WERI-Rb-1 (cell line): Measurements from ENCODE around the gene GRIPAP1.
"Not testable (repeated sequence)": the region's sequence is repeated elsewhere in the genome, so short reads cannot be mapped to it uniquely, and the experiment has no call there.

ENCODE experiments used
- DNase-seq: peaks from one replicate; pipeline ENCODE4 v3.0.0-alpha.2; 2020
- H3K27ac ChIP-seq: fragments of 250-450 bp; sonication (Bioruptor Pico); 2 replicates; pipeline ENCODE4 v1.5.1; 2020; ENCODE audit warnings: mild to moderate bottlenecking, moderate library complexity
- H3K27me3 ChIP-seq: fragments of 250-450 bp; sonication (Bioruptor Pico); 2 replicates; pipeline ENCODE4 v1.5.1; 2021; ENCODE audit warnings: mild to moderate bottlenecking, low read depth, moderate library complexity; ENCODE audit not compliant: insufficient read depth, severe bottlenecking
- H3K36me3 ChIP-seq: fragments of 250-450 bp; sonication (Bioruptor Pico); 2 replicates; pipeline ENCODE4 v1.5.1; 2020; ENCODE audit warnings: mild to moderate bottlenecking, moderate library complexity
- H3K4me3 ChIP-seq: 2 replicates; pipeline ENCODE4 v1.5.1; 2011; ENCODE audit warnings: low read depth, mild to moderate bottlenecking, control low read depth, low read length
- H3K9me3 ChIP-seq: fragments of 250-450 bp; sonication (Bioruptor Pico); 2 replicates; pipeline ENCODE4 v1.5.1; 2021; ENCODE audit warnings: mild to moderate bottlenecking, moderate library complexity; ENCODE audit not compliant: severe bottlenecking
- CTCF ChIP-seq: IDR thresholded peaks from 2 replicates; pipeline ENCODE4 v1.5.1; 2011; ENCODE audit warnings: low read depth, mild to moderate bottlenecking, control low read depth, inconsistent platforms, low read length

The GRIPAP1 gene

DNA sequence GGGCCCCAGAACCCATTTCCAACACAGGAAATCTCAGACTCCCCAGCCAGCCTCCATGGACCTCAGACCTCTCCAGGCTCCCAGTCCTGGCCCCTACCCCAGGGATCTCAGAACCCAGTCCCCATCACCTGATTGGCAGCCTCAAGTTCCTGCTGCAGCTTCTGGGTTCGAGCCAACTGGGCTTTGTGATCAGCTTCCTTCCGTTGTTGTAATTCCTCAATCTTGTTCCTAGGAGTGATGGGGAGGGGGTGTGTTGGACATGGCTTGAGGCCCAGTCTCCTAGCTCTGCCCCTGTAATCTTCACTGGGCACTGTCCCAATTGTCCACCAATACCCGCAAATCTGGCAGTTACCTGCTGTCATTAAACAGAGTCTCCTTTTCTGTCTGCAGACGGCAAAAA lies 12.6 kb downstream of the GRIPAP1 start:
- Histone ChIP-seq H3K9me3 (no peaks in the 10 kb centered on the region), H3K36me3 (peaks cover 19% of the 10 kb centered on the region), H3K27ac (no peak overlapping the region), H3K4me3 (no peak overlapping the region), H3K27me3 (peaks cover 3% of the 10 kb centered on the region)
- no peak for DNase-seq
- no peak for TF ChIP-seq CTCF

GRCh38 chrX:48983896-48984295 lies 18.2 kb downstream of the GRIPAP1 start:
- H3K27ac ChIP-seq, result no peak overlapping the region
- no peak for TF ChIP-seq CTCF
- no peaks in the 10 kb centered on the region for H3K9me3 ChIP-seq
- H3K36me3 ChIP-seq, result peaks cover 27% of the 10 kb centered on the region
- no peak for DNase-seq
- H3K4me3 ChIP-seq, result no peak overlapping the region
- peaks cover 20% of the 10 kb centered on the region for H3K27me3 ChIP-seq

- no peak for TF ChIP-seq CTCF
- no peaks in the 10 kb centered on the region for H3K9me3 ChIP-seq
- H3K36me3 ChIP-seq, result peaks cover 26% of the 10 kb centered on the region
- no peak for DNase-seq
- no peak overlapping the region for H3K4me3 ChIP-seq
- H3K27me3 ChIP-seq, result peaks cover 20% of the 10 kb centered on the region
- H3K27ac ChIP-seq, result no peak overlapping the region
Measured at GRCh38 chrX:48983081-48983480, 19.0 kb downstream of the GRIPAP1 start.

GRCh38 chrX:48981178-48981577 lies 20.9 kb downstream of the GRIPAP1 start:
- no peak overlapping the region for H3K27ac ChIP-seq
- peaks cover 20% of the 10 kb centered on the region for H3K27me3 ChIP-seq
- peaks cover 27% of the 10 kb centered on the region for H3K36me3 ChIP-seq
- H3K4me3 ChIP-seq, result no peak overlapping the region
- DNase-seq, result no peak
- TF ChIP-seq CTCF, result no peak
- H3K9me3 ChIP-seq, result no peaks in the 10 kb centered on the region

DNA sequence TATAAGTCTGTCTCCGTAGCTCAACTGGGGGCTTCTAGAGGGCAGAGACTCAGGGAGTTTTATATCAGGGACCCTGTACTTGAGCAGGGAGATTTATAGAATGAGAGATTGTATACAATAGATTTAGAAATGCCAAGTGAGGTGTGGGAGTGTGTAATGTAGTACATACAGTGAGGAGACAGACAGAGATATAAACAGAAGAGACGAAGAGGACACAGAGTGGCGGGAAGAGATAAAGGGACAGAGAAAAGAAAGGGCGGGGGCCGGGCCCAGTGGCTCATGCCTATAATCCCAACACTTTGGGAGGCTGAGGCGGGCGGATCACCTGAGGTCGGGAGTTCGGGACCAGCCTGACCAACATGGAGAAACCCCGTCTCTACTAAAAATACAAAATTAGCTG lies 21.7 kb downstream of the GRIPAP1 start:
- not testable (repeated sequence) for H3K9me3 ChIP-seq, H3K27ac ChIP-seq, DNase-seq, H3K4me3 ChIP-seq
- Histone ChIP-seq H3K27me3 (peaks cover 20% of the 10 kb centered on the region), H3K36me3 (peaks cover 29% of the 10 kb centered on the region)

DNA sequence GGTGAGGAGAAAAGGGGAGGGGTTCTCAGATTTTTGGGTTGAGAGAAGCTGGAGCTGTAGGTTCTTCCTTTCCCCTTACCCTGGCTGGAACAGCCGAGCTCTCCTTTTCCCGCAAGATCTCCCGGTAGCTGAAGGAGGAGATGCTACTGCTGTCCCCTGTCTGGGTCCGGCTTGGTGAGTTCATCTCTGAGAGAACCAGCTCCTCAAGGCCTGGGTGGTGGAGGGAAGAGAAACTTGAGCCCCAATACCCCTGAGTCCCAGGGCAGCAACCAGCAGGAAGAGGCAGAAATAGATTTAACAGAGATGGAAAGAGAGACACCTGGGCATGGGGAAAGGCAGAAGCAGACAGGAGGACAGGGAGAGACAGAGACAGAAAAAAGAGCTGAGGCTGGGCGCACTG lies 23.8 kb downstream of the GRIPAP1 start:
- H3K36me3 ChIP-seq, result peaks cover 21% of the 10 kb centered on the region
- DNase-seq, result no peak
- H3K27me3 ChIP-seq, result peaks cover 15% of the 10 kb centered on the region
- no peak overlapping the region for H3K27ac ChIP-seq
- H3K4me3 ChIP-seq, result no peak overlapping the region
- no peak for TF ChIP-seq CTCF
- H3K9me3 ChIP-seq, result no peaks in the 10 kb centered on the region
